HCT116 (cell line): ENCODE results near the gene IMPG1. TPM values are rescaled to one million over a fixed set of nuclear protein-coding genes. Genes with fewer than 3 reads are reported as not detected.

ENCODE experiments used
- ATAC-seq: fragments of 200-7000 bp; cut with Tn5 transposase; 2 replicates; pipeline ENCODE4 v1.9.1; 2020; ENCODE audit warnings: mild to moderate bottlenecking, moderate library complexity
- BruUV-seq: library from RNA; stranded (reverse); fragments of 400-500 nt; replicated peaks from 2 replicates; lab custom pipeline; 2021; lab: Mats Ljungman, UMichigan
- CTCF ChIA-PET: fragments of 300-600 bp; sonication (Branson Sonifier 250); formaldehyde crosslinking; loops from one replicate; lab custom pipeline; 2021; ENCODE audit warnings: antibody characterized with exemption; lab: Charles Lee
- POLR2A ChIA-PET: fragments of 300-600, 350-600 bp; sonication (Branson Sonifier 250); formaldehyde crosslinking; loops from one replicate; lab custom pipeline; 2021; ENCODE audit warnings: antibody characterized with exemption; lab: Charles Lee
- RAD21 ChIA-PET, 2 experiments: fragments of 300-600 bp; sonication (Branson Sonifier 250); formaldehyde crosslinking; loops; one replicate each; lab custom pipeline; 2023; ENCODE audit warnings: low total read pairs in 2 of 2; ENCODE audit not compliant: uncharacterized antibody in 2 of 2, unreplicated experiment in 2 of 2, low non-redundant PET in 1 of 2; lab: Charles Lee
- DNase-seq: peaks from one replicate; pipeline ENCODE4 v3.0.0-alpha.2; 2010; ENCODE audit warnings: low read depth, low spot score
- H2AFZ ChIP-seq: fragments of 200-600 bp; shearing (Covaris generic), sonication (generic); 2 replicates; pipeline ENCODE4 v1.6.1; 2017; ENCODE audit warnings: low read depth, mixed run types, mixed read lengths, antibody characterized with exemption, low read length; ENCODE audit not compliant: poor library complexity, severe bottlenecking
- H3K27ac ChIP-seq: 2 replicates; pipeline ENCODE4 v1.5.1; 2012; ENCODE audit warnings: low read depth, low read length
- H3K27me3 ChIP-seq: fragments of 200-600 bp; sonication (generic); 2 replicates; pipeline ENCODE4 v1.6.1; 2016; ENCODE audit warnings: mixed run types, low read length, mixed read lengths; ENCODE audit not compliant: insufficient read depth
- H3K36me3 ChIP-seq, 2 experiments: fragments of 200-500 bp in 1 of 2; fragments of 200-600 bp in 1 of 2; sonication (Bioruptor generic) in 1 of 2; sonication (generic) in 1 of 2; 2 replicates each; pipeline versions ENCODE4 v1.5.1 to v1.6.1; 2014 to 2016; ENCODE audit warnings: low read length in 2 of 2, inconsistent platforms in 1 of 2, mixed read lengths in 1 of 2, mixed run types in 1 of 2; ENCODE audit not compliant: insufficient read depth in 2 of 2, control insufficient read depth in 1 of 2
- H3K4me1 ChIP-seq, 2 experiments: fragments of 200-600 bp in 1 of 2; sonication (generic) in 1 of 2; 2 replicates each; pipeline versions ENCODE4 v1.5.1 to v1.6.1; 2012 to 2017; ENCODE audit warnings: low read length in 2 of 2, inconsistent platforms in 1 of 2, mild to moderate bottlenecking in 1 of 2, mixed read lengths in 1 of 2, mixed run types in 1 of 2, moderate library complexity in 1 of 2; ENCODE audit not compliant: insufficient read depth in 2 of 2, control insufficient read depth in 1 of 2
- H3K4me2 ChIP-seq: fragments of 200-600 bp; sonication (generic); 2 replicates; pipeline ENCODE4 v1.6.1; 2017; ENCODE audit warnings: mixed run types, low read length, mixed read lengths
- H3K4me3 ChIP-seq, 2 experiments: fragments of 200-600 bp in 1 of 2; sonication (generic) in 1 of 2; replicated peaks in 1 of 2; 2 replicates each; pipeline ENCODE4 v1.5.1; 2011 to 2016; ENCODE audit warnings: low read length in 2 of 2, control low read depth in 1 of 2, low read depth in 1 of 2, mild to moderate bottlenecking in 1 of 2, mixed read lengths in 1 of 2, mixed run types in 1 of 2
- H3K79me2 ChIP-seq: fragments of 200-600 bp; sonication (generic); 2 replicates; pipeline ENCODE4 v1.6.1; 2017; ENCODE audit warnings: mild to moderate bottlenecking, mixed run types, low read length, moderate library complexity, mixed read lengths; ENCODE audit not compliant: insufficient read depth
- H3K9ac ChIP-seq: fragments of 200-600 bp; sonication (generic); 2 replicates; pipeline ENCODE4 v1.6.1; 2016; ENCODE audit warnings: low read length, mixed read lengths
- H3K9me2 ChIP-seq: fragments of 200-600 bp; sonication (generic), shearing (Covaris generic); 2 replicates; pipeline ENCODE4 v1.6.1; 2017; ENCODE audit warnings: mixed run types, mild to moderate bottlenecking, moderate library complexity; ENCODE audit not compliant: insufficient read depth
- H3K9me3 ChIP-seq, 2 experiments: fragments of 200-500 bp in 1 of 2; fragments of 200-600 bp in 1 of 2; sonication (Bioruptor generic) in 1 of 2; sonication (generic) in 1 of 2; 2 replicates each; pipeline ENCODE4 v1.6.1; 2014 to 2017; ENCODE audit warnings: low read length in 2 of 2, mixed read lengths in 2 of 2, inconsistent platforms in 1 of 2, low read depth in 1 of 2, mild to moderate bottlenecking in 1 of 2, mixed run types in 1 of 2, moderate library complexity in 1 of 2; ENCODE audit not compliant: control insufficient read depth in 1 of 2, insufficient read depth in 1 of 2
- H4K20me1 ChIP-seq: fragments of 200-600 bp; sonication (generic), shearing (Covaris generic); 2 replicates; pipeline ENCODE4 v1.6.1; 2017; ENCODE audit warnings: mixed run types, mild to moderate bottlenecking, moderate library complexity; ENCODE audit not compliant: insufficient read depth
- CEBPB ChIP-seq: IDR thresholded peaks from 2 replicates; pipeline ENCODE4 v1.6.1; 2012; ENCODE audit warnings: low read depth
- ELF1 ChIP-seq: IDR thresholded peaks from 2 replicates; pipeline ENCODE4 v1.6.1; 2012; ENCODE audit warnings: low read depth, borderline replicate concordance
- EZH2phosphoT487 ChIP-seq: fragments of 200-600 bp; IDR thresholded peaks from 2 replicates; pipeline ENCODE4 v1.6.1; 2018; ENCODE audit warnings: antibody characterized with exemption, borderline replicate concordance
- FOSL1 ChIP-seq: IDR thresholded peaks from 2 replicates; pipeline ENCODE4 v1.6.1; 2012; ENCODE audit warnings: low read depth
- JUND ChIP-seq: IDR thresholded peaks from 2 replicates; pipeline ENCODE4 v1.6.1; 2012
- RAD21 ChIP-seq: IDR thresholded peaks from 2 replicates; pipeline ENCODE4 v1.6.1; 2012; ENCODE audit warnings: low read depth, mild to moderate bottlenecking
- SP1 ChIP-seq: IDR thresholded peaks from 2 replicates; pipeline ENCODE4 v1.6.1; 2012; ENCODE audit warnings: low read depth
- SRF ChIP-seq: IDR thresholded peaks from 2 replicates; pipeline ENCODE4 v1.6.1; 2012; ENCODE audit warnings: low read depth
- TCF7L2 ChIP-seq: IDR thresholded peaks from 2 replicates; pipeline ENCODE4 v1.7.0; 2011; ENCODE audit warnings: borderline replicate concordance, inconsistent platforms; ENCODE audit not compliant: insufficient read depth, insufficient read length; ENCODE audit errors: extremely low read depth
- YY1 ChIP-seq: IDR thresholded peaks from 2 replicates; pipeline ENCODE4 v1.6.1; 2011; ENCODE audit warnings: low read length, low read depth, moderate library complexity, mild to moderate bottlenecking; ENCODE audit not compliant: insufficient replicate concordance; ENCODE audit errors: extremely low read depth
- ZFX ChIP-seq: fragments of 450-650 bp; IDR thresholded peaks from 2 replicates; pipeline ENCODE4 v1.6.1; 2017
- ZNF274 ChIP-seq: fragments of 200-500 bp; sonication (Bioruptor generic); IDR thresholded peaks from 2 replicates; pipeline ENCODE4 v1.6.1; 2014; ENCODE audit warnings: mild to moderate bottlenecking, low read depth, low read length, inconsistent platforms
- intact Hi-C: fragments of 100-400 bp; cut with micrococcal nuclease; formaldehyde crosslinking; loops from 2 replicates; pipeline ENCODE4 v1.10.0; 2022
- total RNA-seq: library from RNA; stranded (reverse); gene quantifications from one replicate; pipeline ENCODE4 v1.2.1, GENCODE V29; 2021; ENCODE audit not compliant: unreplicated experiment
- TF ChIP-seq, protein P1 (sequence below): IDR thresholded peaks from 2 replicates; pipeline ENCODE4 v1.6.1; 2012
- TF ChIP-seq, protein P2 (sequence below): IDR thresholded peaks from 2 replicates; pipeline ENCODE4 v1.6.1; 2011; ENCODE audit warnings: mild to moderate bottlenecking, low read length, moderate library complexity; ENCODE audit not compliant: insufficient replicate concordance; ENCODE audit errors: extremely low read depth
- TF ChIP-seq, protein P3 (sequence below): IDR thresholded peaks from 2 replicates; pipeline ENCODE4 v1.6.1; 2012
- TF ChIP-seq, protein P4 (sequence below): IDR thresholded peaks from 2 replicates; pipeline ENCODE4 v1.6.1; 2012; ENCODE audit warnings: low read depth

IMPG1 gene
- total RNA-seq, 1 experiment from 2014 or later, result not detected

DNA sequence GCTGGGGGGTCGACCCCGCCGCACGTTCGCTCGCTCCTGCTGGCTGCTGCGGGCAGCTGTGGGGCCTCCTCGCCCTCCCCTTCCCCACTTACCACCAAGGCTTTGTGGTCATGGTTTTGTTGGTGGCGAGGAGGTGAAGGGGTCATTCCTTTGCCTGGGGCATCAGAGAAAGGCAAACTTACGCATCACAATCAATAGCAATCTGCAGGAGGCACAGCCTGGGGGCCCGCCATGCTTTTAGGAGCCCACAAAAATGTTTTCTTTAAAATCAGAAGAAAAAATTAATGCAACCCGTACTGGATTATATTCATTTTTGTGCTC, 137.0 kb downstream of the IMPG1 start (continued):
- TF ChIP-seq, protein P1, sequence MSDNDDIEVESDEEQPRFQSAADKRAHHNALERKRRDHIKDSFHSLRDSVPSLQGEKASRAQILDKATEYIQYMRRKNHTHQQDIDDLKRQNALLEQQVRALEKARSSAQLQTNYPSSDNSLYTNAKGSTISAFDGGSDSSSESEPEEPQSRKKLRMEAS, result no peak
- no peak for TF ChIP-seq EZH2phosphoT487
- TF ChIP-seq ZNF274, result no peak
- TF ChIP-seq, protein P2, sequence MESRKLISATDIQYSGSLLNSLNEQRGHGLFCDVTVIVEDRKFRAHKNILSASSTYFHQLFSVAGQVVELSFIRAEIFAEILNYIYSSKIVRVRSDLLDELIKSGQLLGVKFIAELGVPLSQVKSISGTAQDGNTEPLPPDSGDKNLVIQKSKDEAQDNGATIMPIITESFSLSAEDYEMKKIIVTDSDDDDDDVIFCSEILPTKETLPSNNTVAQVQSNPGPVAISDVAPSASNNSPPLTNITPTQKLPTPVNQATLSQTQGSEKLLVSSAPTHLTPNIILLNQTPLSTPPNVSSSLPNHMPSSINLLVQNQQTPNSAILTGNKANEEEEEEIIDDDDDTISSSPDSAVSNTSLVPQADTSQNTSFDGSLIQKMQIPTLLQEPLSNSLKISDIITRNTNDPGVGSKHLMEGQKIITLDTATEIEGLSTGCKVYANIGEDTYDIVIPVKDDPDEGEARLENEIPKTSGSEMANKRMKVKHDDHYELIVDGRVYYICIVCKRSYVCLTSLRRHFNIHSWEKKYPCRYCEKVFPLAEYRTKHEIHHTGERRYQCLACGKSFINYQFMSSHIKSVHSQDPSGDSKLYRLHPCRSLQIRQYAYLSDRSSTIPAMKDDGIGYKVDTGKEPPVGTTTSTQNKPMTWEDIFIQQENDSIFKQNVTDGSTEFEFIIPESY, result no peak
- TF ChIP-seq SRF, result no peak
- TF ChIP-seq JUND, result no peak
- no peak for TF ChIP-seq CEBPB

DNA sequence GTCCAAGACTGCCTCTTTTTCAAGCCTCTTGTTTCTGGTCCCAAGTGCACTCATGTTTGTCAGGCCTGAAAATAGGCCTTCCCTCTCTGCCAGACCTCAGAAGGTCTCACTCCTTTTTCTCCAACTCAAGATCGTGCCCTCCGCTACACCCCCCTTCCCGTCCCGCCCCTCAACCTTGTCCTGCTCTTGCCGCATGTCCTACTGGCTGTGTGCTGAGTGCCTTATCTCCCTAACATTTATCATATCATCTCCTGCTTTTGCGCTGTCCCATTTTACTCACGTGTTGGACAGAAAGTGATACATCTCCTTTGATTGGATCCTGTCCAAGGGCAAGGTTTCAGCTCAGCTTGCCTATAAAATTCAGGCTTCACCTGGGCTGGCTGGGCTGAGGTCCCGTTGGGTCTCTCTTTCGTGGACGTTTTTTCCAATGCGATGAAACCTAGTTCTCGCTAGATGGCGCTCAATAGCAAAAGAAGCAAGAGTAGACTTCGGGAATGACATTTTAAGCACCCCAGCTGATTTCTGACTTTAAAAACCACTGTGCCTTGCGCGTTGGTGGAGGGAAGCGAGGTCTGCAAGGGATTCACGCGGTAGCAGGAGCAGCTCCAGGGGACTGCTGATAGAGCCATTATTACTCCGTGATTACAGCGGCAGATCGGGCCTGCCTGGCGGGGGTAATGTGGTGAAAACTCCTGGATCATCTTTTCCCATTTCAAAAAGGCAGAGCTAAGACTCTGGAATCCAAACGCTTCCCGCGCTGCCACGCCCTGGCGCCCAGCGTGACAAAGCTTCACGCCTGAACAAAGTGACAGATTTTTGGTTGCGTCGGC, 137.6 kb downstream of the IMPG1 start:
- ChIA-PET RAD21 (interaction anchor here in 1 of 2 experiments (1.0 to 1.2 kb wide), 2 partner anchors 232 to 416 kb away, joined by 3 read pairs; no protein-coding TSS in a partner anchor), CTCF (interaction anchor here (0.8 to 4.1 kb wide), 10 partner anchors 10 to 1991 kb away, joined by 3 to 29 read pairs (median 3); no protein-coding TSS in a partner anchor), POLR2A (no interaction called here)
- Histone ChIP-seq H3K9me2 (no peaks in the 10 kb centered on the region), H3K27me3 (no peaks in the 10 kb centered on the region), H3K4me1 (peaks cover 0 to 4% of the 10 kb centered on the region in 2 experiments; a peak in 1 of 4 replicates), H3K4me2 (peak overlapping the region; percentile 38), H3K27ac (no peak overlapping the region), H2AFZ (peak overlapping the region; percentile 89), H3K36me3 (no peaks in the 10 kb centered on the region), H3K9me3 (no peaks in the 10 kb centered on the region), H3K79me2 (no peaks in the 10 kb centered on the region), H3K4me3 (no peak overlapping the region), H3K9ac (no peak overlapping the region), H4K20me1 (no peaks in the 10 kb centered on the region)
- DNase-seq (peak; percentile 48), ATAC-seq (peak; percentile 84)
- BruUV-seq, result no TSS peak
- intact Hi-C loops, result loop anchor here (1.0 to 10.0 kb wide), 5 partner anchors 232 to 1522 kb away; no protein-coding TSS in a partner anchor
- TF ChIP-seq, protein P3, sequence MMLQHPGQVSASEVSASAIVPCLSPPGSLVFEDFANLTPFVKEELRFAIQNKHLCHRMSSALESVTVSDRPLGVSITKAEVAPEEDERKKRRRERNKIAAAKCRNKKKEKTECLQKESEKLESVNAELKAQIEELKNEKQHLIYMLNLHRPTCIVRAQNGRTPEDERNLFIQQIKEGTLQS, result no peak
- TF ChIP-seq FOSL1 (no peak), CEBPB (no peak), ELF1 (no peak), YY1 (peak; percentile 18), SP1 (no peak), ZFX (no peak), TCF7L2 (no peak), RAD21 (peak; percentile 87), EZH2phosphoT487 (no peak)
- TF ChIP-seq, protein P4, sequence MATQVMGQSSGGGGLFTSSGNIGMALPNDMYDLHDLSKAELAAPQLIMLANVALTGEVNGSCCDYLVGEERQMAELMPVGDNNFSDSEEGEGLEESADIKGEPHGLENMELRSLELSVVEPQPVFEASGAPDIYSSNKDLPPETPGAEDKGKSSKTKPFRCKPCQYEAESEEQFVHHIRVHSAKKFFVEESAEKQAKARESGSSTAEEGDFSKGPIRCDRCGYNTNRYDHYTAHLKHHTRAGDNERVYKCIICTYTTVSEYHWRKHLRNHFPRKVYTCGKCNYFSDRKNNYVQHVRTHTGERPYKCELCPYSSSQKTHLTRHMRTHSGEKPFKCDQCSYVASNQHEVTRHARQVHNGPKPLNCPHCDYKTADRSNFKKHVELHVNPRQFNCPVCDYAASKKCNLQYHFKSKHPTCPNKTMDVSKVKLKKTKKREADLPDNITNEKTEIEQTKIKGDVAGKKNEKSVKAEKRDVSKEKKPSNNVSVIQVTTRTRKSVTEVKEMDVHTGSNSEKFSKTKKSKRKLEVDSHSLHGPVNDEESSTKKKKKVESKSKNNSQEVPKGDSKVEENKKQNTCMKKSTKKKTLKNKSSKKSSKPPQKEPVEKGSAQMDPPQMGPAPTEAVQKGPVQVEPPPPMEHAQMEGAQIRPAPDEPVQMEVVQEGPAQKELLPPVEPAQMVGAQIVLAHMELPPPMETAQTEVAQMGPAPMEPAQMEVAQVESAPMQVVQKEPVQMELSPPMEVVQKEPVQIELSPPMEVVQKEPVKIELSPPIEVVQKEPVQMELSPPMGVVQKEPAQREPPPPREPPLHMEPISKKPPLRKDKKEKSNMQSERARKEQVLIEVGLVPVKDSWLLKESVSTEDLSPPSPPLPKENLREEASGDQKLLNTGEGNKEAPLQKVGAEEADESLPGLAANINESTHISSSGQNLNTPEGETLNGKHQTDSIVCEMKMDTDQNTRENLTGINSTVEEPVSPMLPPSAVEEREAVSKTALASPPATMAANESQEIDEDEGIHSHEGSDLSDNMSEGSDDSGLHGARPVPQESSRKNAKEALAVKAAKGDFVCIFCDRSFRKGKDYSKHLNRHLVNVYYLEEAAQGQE, result no peak
